Heart left ventricle (tissue), 13 donors: ENCODE results near the gene RFFL.

Experiments used
- CTCF ChIP-seq, 12 donors: fragments of 200-600 bp; sonication (generic) in 4 of 12; IDR thresholded peaks; one replicate each; pipeline versions ENCODE4 v1.5.0 to v1.8.0; 2018 to 2022; ENCODE audit warnings: antibody characterized with exemption in 12 of 12, mild to moderate bottlenecking in 5 of 12
- POLR2A ChIP-seq, 2 donors: fragments of 450-650 bp; IDR thresholded peaks; one replicate each; pipeline ENCODE4 v1.6.1; 2017; ENCODE audit warnings: antibody characterized with exemption in 2 of 2, mild to moderate bottlenecking in 2 of 2, moderate library complexity in 2 of 2
- donor health status: ischemic (EF 13 %, LVEDD 7.1; RV severe dilation, severe dysfunction).
- donor health status: DM: no; HTN: yes; CAD: no.
- donor health status: DM: no; HTN: no; CAD: no.
- donor health status: ischemic (EF 25% LVEDD 6.9; RV normal size, moderate dysfunction).
- donor health status: ischemic (EF 25% LVEDD 5.7; RV mildly dilated, moderate dysfunction).
- donor health status: ischemic (EF 35%, LVEDD 5.7; RV mildly dilated, moderate dysfunction).
- donor health status: nonischemic (EF 11% LVEDD 7.7; RV severe dilation, severe dysfunction).
- donor health status: DM: yes; HTN: yes; CAD: no.
- donor health status: PGD.
- donor health status: ischemic (EF 29% LVEDD 5.4; RV normal size, mild dysfunction).
- donor health status: nonischemic (EF 23%, LVEDD 6.1; RV moderate dilation, normal function).

- TF ChIP-seq POLR2A (IDR thresholded peaks at IDR 0.05) = no peak
- no peak for TF ChIP-seq CTCF (IDR thresholded peaks at IDR 0.05)
Observed at GRCh38 chr17:34979650-34980352, 83.7 kb downstream of the RFFL start.
